Mesenchymal stem cell (in vitro differentiated cells and primary cell): ENCODE results near the gene TRPM3.
"Not testable (repeated sequence)": the region's sequence is repeated elsewhere in the genome, so short reads cannot be mapped to it uniquely, and the experiment has no call there.

Experiments used
- DNase-seq: peaks from one replicate; pipeline ENCODE4 v3.0.0-alpha.2; 2013
- H2AFZ ChIP-seq: one replicate; pipeline ENCODE4 v1.6.1; 2013; ENCODE audit warnings: low read depth, mild to moderate bottlenecking, control low read depth, inconsistent platforms, low read length, moderate library complexity
- H2AK5ac ChIP-seq: 2 replicates; pipeline ENCODE4 v1.6.1; 2013; ENCODE audit warnings: low read length, moderate library complexity, mild to moderate bottlenecking, inconsistent platforms; ENCODE audit not compliant: severe bottlenecking
- H2BK120ac ChIP-seq: one replicate; pipeline ENCODE4 v1.6.1; 2013; ENCODE audit warnings: low read depth, mild to moderate bottlenecking, inconsistent platforms, low read length, moderate library complexity
- H2BK12ac ChIP-seq, 2 experiments: one replicate each; pipeline ENCODE4 v1.6.1; 2013; ENCODE audit warnings: inconsistent platforms in 2 of 2, low read length in 2 of 2, mild to moderate bottlenecking in 2 of 2, moderate library complexity in 2 of 2, control low read depth in 1 of 2
- H2BK15ac ChIP-seq: one replicate; pipeline ENCODE4 v1.6.1; 2013; ENCODE audit warnings: mild to moderate bottlenecking, low read depth, inconsistent platforms; ENCODE audit not compliant: poor library complexity, severe bottlenecking
- H2BK5ac ChIP-seq: 2 replicates; pipeline ENCODE4 v1.6.1; 2013; ENCODE audit warnings: low read depth, mild to moderate bottlenecking, low read length, control low read depth, inconsistent platforms; ENCODE audit not compliant: poor library complexity, severe bottlenecking
- H3K14ac ChIP-seq, 2 experiments: one replicate each; pipeline ENCODE4 v1.6.1; 2013; ENCODE audit warnings: inconsistent platforms in 2 of 2, low read length in 2 of 2, control low read depth in 1 of 2, mild to moderate bottlenecking in 1 of 2, moderate library complexity in 1 of 2
- H3K18ac ChIP-seq, 2 experiments: one replicate each; pipeline ENCODE4 v1.6.1; 2013; ENCODE audit warnings: inconsistent platforms in 2 of 2, low read length in 2 of 2, control low read depth in 1 of 2, low read depth in 1 of 2, mild to moderate bottlenecking in 1 of 2
- H3K23ac ChIP-seq, 2 experiments: one replicate each; pipeline ENCODE4 v1.6.1; 2013; ENCODE audit warnings: inconsistent platforms in 2 of 2, low read length in 2 of 2, mild to moderate bottlenecking in 2 of 2, moderate library complexity in 2 of 2, control low read depth in 1 of 2
- H3K27ac ChIP-seq: 2 replicates; pipeline ENCODE4 v1.5.1; 2013; ENCODE audit warnings: mild to moderate bottlenecking, moderate library complexity, low read length, control low read depth, inconsistent platforms; ENCODE audit not compliant: poor library complexity, severe bottlenecking
- H3K27me3 ChIP-seq, 2 experiments: 2 replicates each; pipeline versions ENCODE4 v1.6.1 to v1.7.0; 2013; ENCODE audit warnings: low read length in 2 of 2, mild to moderate bottlenecking in 2 of 2, moderate library complexity in 2 of 2, control low read depth in 1 of 2, inconsistent platforms in 1 of 2; ENCODE audit not compliant: control insufficient read depth in 1 of 2, insufficient read depth in 1 of 2
- H3K36me3 ChIP-seq, 2 experiments: 2 replicates each; pipeline versions ENCODE4 v1.6.1 to v1.7.0; 2013; ENCODE audit warnings: low read length in 2 of 2, control low read depth in 1 of 2, inconsistent platforms in 1 of 2, low read depth in 1 of 2, mild to moderate bottlenecking in 1 of 2; ENCODE audit not compliant: insufficient read depth in 2 of 2, control insufficient read depth in 1 of 2
- H3K4ac ChIP-seq, 2 experiments: one replicate each; pipeline ENCODE4 v1.6.1; 2013; ENCODE audit warnings: inconsistent platforms in 2 of 2, low read length in 2 of 2, mild to moderate bottlenecking in 2 of 2, moderate library complexity in 2 of 2, control low read depth in 1 of 2, low read depth in 1 of 2
- H3K4me1 ChIP-seq: 2 replicates; pipeline ENCODE4 v1.6.1; 2013; ENCODE audit warnings: low read depth, low read length, control low read depth; ENCODE audit not compliant: control insufficient read depth, insufficient read depth
- H3K4me2 ChIP-seq: 2 replicates; pipeline ENCODE4 v1.6.1; 2013; ENCODE audit warnings: low read length, mild to moderate bottlenecking, inconsistent platforms; ENCODE audit not compliant: poor library complexity, severe bottlenecking
- H3K4me3 ChIP-seq, 2 experiments: 2 replicates each; pipeline versions ENCODE4 v1.5.1 to v1.7.0; 2013; ENCODE audit warnings: low read length in 2 of 2, mild to moderate bottlenecking in 2 of 2, control low read depth in 1 of 2, low read depth in 1 of 2; ENCODE audit not compliant: insufficient read depth in 1 of 2
- H3K79me1 ChIP-seq: replicated peaks from 2 replicates; pipeline ENCODE4 v1.6.1; 2013; ENCODE audit warnings: mild to moderate bottlenecking, control low read depth, low read length, inconsistent platforms; ENCODE audit not compliant: poor library complexity, severe bottlenecking
- H3K9ac ChIP-seq: 2 replicates; pipeline ENCODE4 v1.7.0; 2013; ENCODE audit warnings: mild to moderate bottlenecking, low read length, moderate library complexity
- H3K9me3 ChIP-seq: 2 replicates; pipeline ENCODE4 v1.7.0; 2013; ENCODE audit warnings: mild to moderate bottlenecking, low read length; ENCODE audit not compliant: control insufficient read depth
- H4K8ac ChIP-seq: one replicate; pipeline ENCODE4 v1.6.1; 2013; ENCODE audit warnings: inconsistent platforms, mild to moderate bottlenecking, low read length, moderate library complexity
- H4K91ac ChIP-seq: one replicate; pipeline ENCODE4 v1.6.1; 2013; ENCODE audit warnings: mild to moderate bottlenecking, low read length, inconsistent platforms
- WGBS: methylation state at CpG from one replicate; pipeline ENCODE4 v1.1.7; 2013; ENCODE audit warnings: mixed read lengths; 5-methylcytosine and 5-hydroxymethylcytosine counted together

Gene TRPM3

GRCh38 chr9:70746316-70746715 lies 375.1 kb downstream of the TRPM3 start:
- Histone ChIP-seq H3K27ac (no peak overlapping the region), H2BK12ac (no peak overlapping the region), H3K9me3 (no peaks in the 10 kb centered on the region), H3K27me3 (no peaks in the 10 kb centered on the region), H2BK120ac (no peak overlapping the region), H2BK15ac (no peak overlapping the region), H3K4me1 (no peaks in the 10 kb centered on the region), H2AFZ (no peak overlapping the region), H4K91ac (no peak overlapping the region), H3K36me3 (no peaks in the 10 kb centered on the region), H3K79me1 (no peaks in the 10 kb centered on the region), H3K14ac (no peak overlapping the region), H2AK5ac (no peak overlapping the region), H3K18ac (no peak overlapping the region), H3K9ac (no peak overlapping the region), H3K23ac (no peak overlapping the region), H3K4ac (no peak overlapping the region), H2BK5ac (no peak overlapping the region), H3K4me3 (no peak overlapping the region), H3K4me2 (no peak overlapping the region), H4K8ac (no peak overlapping the region)
- DNase-seq = no peak
- WGBS = 0% methylated on average over 1 of the region's 1 CpG

- not testable (repeated sequence) for H2AFZ ChIP-seq, H3K27me3 ChIP-seq, H3K79me1 ChIP-seq, H2BK120ac ChIP-seq, H3K9ac ChIP-seq, H3K36me3 ChIP-seq, H4K8ac ChIP-seq, H3K23ac ChIP-seq, H2BK15ac ChIP-seq, H3K18ac ChIP-seq, H4K91ac ChIP-seq, H2BK5ac ChIP-seq, H2AK5ac ChIP-seq, H3K9me3 ChIP-seq, H3K4me3 ChIP-seq, H3K27ac ChIP-seq, H2BK12ac ChIP-seq, DNase-seq, H3K4me2 ChIP-seq, H3K4ac ChIP-seq, H3K4me1 ChIP-seq, H3K14ac ChIP-seq
- WGBS = no CpG with 5 or more reads among the region's 1 CpG
Measured at GRCh38 chr9:70724794-70725193, 396.6 kb downstream of the TRPM3 start.

- H3K18ac ChIP-seq, H3K27ac ChIP-seq, H2BK120ac ChIP-seq, H3K4ac ChIP-seq, H2AK5ac ChIP-seq, H3K9me3 ChIP-seq, H3K23ac ChIP-seq, H2AFZ ChIP-seq, H3K9ac ChIP-seq, H3K4me2 ChIP-seq, H3K4me3 ChIP-seq, H3K79me1 ChIP-seq, H3K27me3 ChIP-seq, H2BK5ac ChIP-seq, H4K8ac ChIP-seq, H2BK15ac ChIP-seq, H4K91ac ChIP-seq, DNase-seq, H3K36me3 ChIP-seq, H3K4me1 ChIP-seq, H2BK12ac ChIP-seq, H3K14ac ChIP-seq: not testable (repeated sequence)
- WGBS = no CpG with 5 or more reads among the region's 1 CpG
Measured at GRCh38 chr9:70724025-70724424, 397.4 kb downstream of the TRPM3 start.

- H2BK120ac ChIP-seq, H3K4me1 ChIP-seq, DNase-seq, H2BK5ac ChIP-seq, H2AK5ac ChIP-seq, H2AFZ ChIP-seq, H3K9me3 ChIP-seq, H3K27me3 ChIP-seq, H3K14ac ChIP-seq, H3K27ac ChIP-seq, H3K18ac ChIP-seq, H3K36me3 ChIP-seq, H4K91ac ChIP-seq, H2BK12ac ChIP-seq, H2BK15ac ChIP-seq, H4K8ac ChIP-seq, H3K4me2 ChIP-seq, H3K23ac ChIP-seq, H3K4ac ChIP-seq, H3K4me3 ChIP-seq, H3K9ac ChIP-seq, H3K79me1 ChIP-seq: not testable (repeated sequence)
- WGBS = no CpG with 5 or more reads among the region's 1 CpG
Measured at GRCh38 chr9:70706797-70707196, 414.6 kb downstream of the TRPM3 start.
